Measurements from ENCODE around the gene GNAQ. TPM values are rescaled to one million over a fixed set of nuclear protein-coding genes. Genes with fewer than 3 reads are reported as not detected.
"Not testable (repeated sequence)": the region's sequence is repeated elsewhere in the genome, so short reads cannot be mapped to it uniquely, and the experiment has no call there.

The GNAQ gene
- total and polyA plus RNA-seq, 4 donors: 21.9 to 84.2 (median 53.1) TPM

DNA sequence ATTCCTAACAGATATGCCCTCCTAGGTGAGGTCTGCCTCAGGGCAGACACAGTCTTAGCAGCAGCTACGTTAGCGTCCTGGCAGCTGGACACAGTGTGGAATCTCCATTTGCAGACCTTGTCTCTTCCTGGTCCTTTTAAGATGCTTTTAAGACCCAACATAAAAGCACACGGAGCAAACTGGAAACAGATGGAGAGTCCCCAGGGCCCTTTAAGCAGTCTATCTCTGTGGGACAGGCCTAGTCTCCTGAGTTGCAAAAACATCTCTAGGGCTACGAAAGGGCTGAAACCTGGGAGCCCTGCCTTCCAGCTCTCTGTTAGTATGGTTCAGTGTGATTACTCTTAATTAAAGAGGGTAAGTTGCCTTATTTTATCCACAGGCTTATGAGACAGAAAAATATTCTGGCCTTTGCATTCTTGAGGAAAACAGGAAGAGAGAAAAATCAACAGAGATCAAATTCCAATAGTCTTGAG lies 317.5 kb downstream of the GNAQ start:
- DNase-seq (no peak), ATAC-seq (ENCODE audit: low FRiP score) (no peak)
- H3K4me1 ChIP-seq (ENCODE audit: control insufficient read depth in 1 of 2, insufficient read depth in 2 of 2, low read length in 2 of 2): no peaks in the 10 kb centered on the region
- no peaks in the 10 kb centered on the region for H3K9me3 ChIP-seq (ENCODE audit: control insufficient read depth, low read length)
- no peaks in the 10 kb centered on the region for H3K27me3 ChIP-seq (ENCODE audit: control insufficient read depth in 1 of 2, insufficient read depth in 2 of 2, low read length in 1 of 2)
- H3K36me3 ChIP-seq (ENCODE audit: control insufficient read depth in 1 of 2, insufficient read depth in 2 of 2, low read length in 1 of 2): no peaks in the 10 kb centered on the region
- peak overlapping the region in 1 of 2 donors; percentile 31 for H3K27ac ChIP-seq (ENCODE audit: low read depth in 1 of 2, low read length in 2 of 2)
- WGBS, 2 donors: 34 to 38% methylated on average over 4 of the region's 4 CpGs
- intact Hi-C loops (cut with DNase I): no loop called here
- H3K4me3 ChIP-seq (ENCODE audit: low read length in 2 of 2): no peak overlapping the region

DNA sequence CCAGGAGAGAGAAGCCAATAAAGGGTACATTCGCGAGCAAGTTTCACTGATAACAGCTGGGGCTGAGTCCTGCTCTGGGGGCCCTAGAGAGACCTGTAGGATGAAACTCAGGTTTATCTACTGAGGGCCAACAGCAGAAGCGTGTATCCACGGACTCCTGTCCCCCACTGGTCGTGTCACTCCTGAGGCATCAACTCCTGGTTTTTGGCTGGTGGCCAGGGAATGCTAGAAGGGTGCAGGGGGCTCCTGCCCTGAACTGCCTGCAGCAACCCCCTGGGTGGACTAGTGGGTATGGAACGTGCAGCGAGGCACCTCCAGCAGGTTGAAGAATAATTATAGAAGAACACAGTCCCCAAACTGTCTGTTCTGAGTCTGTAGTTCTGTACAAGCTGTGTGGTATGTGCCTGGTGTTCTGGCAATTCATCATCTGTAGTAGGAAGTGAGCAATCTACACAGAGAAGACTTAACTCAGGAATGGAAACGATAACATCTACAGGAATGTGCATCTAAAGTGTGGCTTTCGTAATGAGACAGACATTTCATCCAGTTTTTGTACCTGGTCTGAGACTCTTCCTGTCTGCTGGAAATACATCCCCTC lies 319.0 kb downstream of the GNAQ start:
- ATAC-seq (ENCODE audit: low FRiP score) (no peak), DNase-seq (no peak)
- intact Hi-C loops (cut with DNase I): no loop called here
- no peaks in the 10 kb centered on the region for H3K9me3 ChIP-seq (ENCODE audit: control insufficient read depth, low read length)
- H3K4me3 ChIP-seq (ENCODE audit: low read length in 2 of 2): no peak overlapping the region
- H3K4me1 ChIP-seq (ENCODE audit: control insufficient read depth in 1 of 2, insufficient read depth in 2 of 2, low read length in 2 of 2): peaks cover 0 to 3% of the 10 kb centered on the region in 2 donors
- no peaks in the 10 kb centered on the region for H3K36me3 ChIP-seq (ENCODE audit: control insufficient read depth in 1 of 2, insufficient read depth in 2 of 2, low read length in 1 of 2)
- WGBS, 2 donors: 42 to 44% methylated on average over 9 of the region's 9 CpGs
- no peaks in the 10 kb centered on the region for H3K27me3 ChIP-seq (ENCODE audit: control insufficient read depth in 1 of 2, insufficient read depth in 2 of 2, low read length in 1 of 2)
- H3K27ac ChIP-seq (ENCODE audit: low read depth in 1 of 2, low read length in 2 of 2): peak overlapping the region in 1 of 2 donors; percentile 4

DNA sequence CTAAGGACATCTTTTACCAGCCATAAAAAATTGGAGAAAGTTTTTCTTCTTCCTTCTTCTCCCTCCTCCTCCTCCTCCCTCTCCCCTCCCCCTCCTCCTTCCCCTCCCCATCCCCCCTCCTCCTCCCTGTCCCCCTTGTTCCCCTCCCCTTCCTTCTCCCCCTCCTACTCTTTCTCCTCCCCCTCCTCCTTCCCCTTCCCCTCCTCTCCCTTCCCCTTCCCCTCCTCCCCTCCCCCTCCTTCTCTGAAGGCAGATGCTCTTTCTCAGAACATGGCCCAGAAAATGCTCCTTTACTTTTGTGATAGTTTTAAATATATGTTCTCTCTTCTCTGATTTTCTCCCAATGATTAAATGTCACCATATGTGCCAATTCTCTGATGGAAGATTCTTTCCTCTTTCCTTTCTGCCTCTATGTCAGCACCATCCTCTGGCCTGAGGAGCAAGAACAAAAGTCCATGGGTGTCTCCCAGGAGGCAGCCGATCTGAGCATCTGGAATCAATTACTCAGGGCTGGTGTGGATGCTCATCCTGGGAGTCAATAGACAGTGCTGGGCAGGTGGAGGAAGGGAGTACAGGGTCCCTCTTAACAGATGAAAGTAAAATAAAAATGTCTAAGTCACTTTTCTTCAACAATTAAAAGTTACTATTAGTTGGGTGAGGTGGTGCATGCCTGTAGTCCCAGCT lies 320.5 kb downstream of the GNAQ start:
- ATAC-seq (ENCODE audit: low FRiP score): no peak
- no peak for DNase-seq
- H3K9me3 ChIP-seq (ENCODE audit: control insufficient read depth, low read length): no peaks in the 10 kb centered on the region
- 88 to 95% methylated on average over 1 of the region's 1 CpG for WGBS, 2 donors
- no peaks in the 10 kb centered on the region for H3K36me3 ChIP-seq (ENCODE audit: control insufficient read depth in 1 of 2, insufficient read depth in 2 of 2, low read length in 1 of 2)
- peaks cover 0 to 3% of the 10 kb centered on the region in 2 donors for H3K4me1 ChIP-seq (ENCODE audit: control insufficient read depth in 1 of 2, insufficient read depth in 2 of 2, low read length in 2 of 2)
- H3K27me3 ChIP-seq (ENCODE audit: control insufficient read depth in 1 of 2, insufficient read depth in 2 of 2, low read length in 1 of 2): no peaks in the 10 kb centered on the region
- intact Hi-C loops (cut with DNase I): no loop called here
- no peak overlapping the region for H3K4me3 ChIP-seq (ENCODE audit: low read length in 2 of 2)
- H3K27ac ChIP-seq (ENCODE audit: low read depth in 1 of 2, low read length in 2 of 2): no peak overlapping the region

DNA sequence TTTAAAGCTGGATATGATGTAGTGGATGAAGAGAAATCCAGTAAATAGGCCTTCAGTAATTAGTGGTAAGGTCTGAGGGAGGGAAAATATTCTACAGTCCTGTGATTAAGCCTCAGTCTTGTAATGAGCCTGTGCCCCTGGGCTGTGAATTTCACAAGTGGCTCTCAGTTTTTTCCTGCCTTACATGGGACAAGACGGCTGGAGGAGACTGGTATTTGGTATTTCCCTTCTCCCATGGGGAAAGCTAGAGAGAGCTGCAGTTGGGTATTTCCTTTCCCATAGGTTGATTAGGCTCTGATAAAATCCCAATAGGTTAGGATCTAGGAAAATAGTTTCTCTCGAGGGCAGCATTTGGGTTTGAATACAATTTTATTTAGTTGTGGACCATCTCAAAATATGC lies 321.3 kb downstream of the GNAQ start:
- DNase-seq (no peak), ATAC-seq (ENCODE audit: low FRiP score) (no peak)
- H3K9me3 ChIP-seq (ENCODE audit: control insufficient read depth, low read length): no peaks in the 10 kb centered on the region
- H3K36me3 ChIP-seq (ENCODE audit: control insufficient read depth in 1 of 2, insufficient read depth in 2 of 2, low read length in 1 of 2): no peaks in the 10 kb centered on the region
- 54 to 71% methylated on average over 2 of the region's 2 CpGs for WGBS, 2 donors
- intact Hi-C loops (cut with DNase I): no loop called here
- H3K4me3 ChIP-seq (ENCODE audit: low read length in 2 of 2): no peak overlapping the region
- H3K4me1 ChIP-seq (ENCODE audit: control insufficient read depth in 1 of 2, insufficient read depth in 2 of 2, low read length in 2 of 2): peaks cover 0 to 3% of the 10 kb centered on the region in 2 donors
- H3K27ac ChIP-seq (ENCODE audit: low read depth in 1 of 2, low read length in 2 of 2): no peak overlapping the region
- no peaks in the 10 kb centered on the region for H3K27me3 ChIP-seq (ENCODE audit: control insufficient read depth in 1 of 2, insufficient read depth in 2 of 2, low read length in 1 of 2)

DNA sequence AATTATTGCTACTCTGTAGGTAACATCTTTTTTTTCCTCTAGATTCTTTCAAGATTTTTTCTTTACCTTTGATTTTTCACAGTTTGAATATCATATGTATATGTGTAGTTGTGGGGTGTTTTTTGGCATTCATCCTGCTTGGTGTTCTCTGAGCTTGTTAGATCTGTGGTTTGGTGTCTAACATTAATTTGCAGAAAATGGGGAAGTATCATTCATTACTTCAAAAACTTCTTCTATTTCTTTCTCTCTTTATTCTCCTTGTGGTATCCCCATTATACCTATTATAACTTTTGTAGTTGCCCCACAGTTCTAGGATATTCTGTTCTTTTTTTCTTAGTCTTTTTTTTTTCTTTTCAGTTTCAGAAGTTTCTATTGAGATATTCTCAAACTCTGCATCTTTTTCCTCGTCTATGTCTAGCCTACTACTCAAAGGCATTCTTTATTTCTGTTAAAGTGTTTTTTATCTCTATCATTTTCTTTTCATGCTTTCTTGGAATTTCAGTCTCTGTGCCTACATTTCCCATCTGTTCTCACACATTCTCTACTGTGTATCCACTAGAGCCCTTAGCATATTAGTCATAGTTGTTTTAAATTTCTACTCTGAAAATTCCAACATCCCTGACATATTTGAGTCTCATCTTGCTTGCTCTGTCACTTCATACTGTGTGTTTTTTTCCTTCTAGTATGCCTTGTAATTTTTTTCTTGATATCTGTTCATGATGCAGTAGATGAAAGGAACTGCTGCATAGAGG lies 323.4 kb downstream of the GNAQ start:
- intact Hi-C loops (cut with DNase I): no loop called here

DNA sequence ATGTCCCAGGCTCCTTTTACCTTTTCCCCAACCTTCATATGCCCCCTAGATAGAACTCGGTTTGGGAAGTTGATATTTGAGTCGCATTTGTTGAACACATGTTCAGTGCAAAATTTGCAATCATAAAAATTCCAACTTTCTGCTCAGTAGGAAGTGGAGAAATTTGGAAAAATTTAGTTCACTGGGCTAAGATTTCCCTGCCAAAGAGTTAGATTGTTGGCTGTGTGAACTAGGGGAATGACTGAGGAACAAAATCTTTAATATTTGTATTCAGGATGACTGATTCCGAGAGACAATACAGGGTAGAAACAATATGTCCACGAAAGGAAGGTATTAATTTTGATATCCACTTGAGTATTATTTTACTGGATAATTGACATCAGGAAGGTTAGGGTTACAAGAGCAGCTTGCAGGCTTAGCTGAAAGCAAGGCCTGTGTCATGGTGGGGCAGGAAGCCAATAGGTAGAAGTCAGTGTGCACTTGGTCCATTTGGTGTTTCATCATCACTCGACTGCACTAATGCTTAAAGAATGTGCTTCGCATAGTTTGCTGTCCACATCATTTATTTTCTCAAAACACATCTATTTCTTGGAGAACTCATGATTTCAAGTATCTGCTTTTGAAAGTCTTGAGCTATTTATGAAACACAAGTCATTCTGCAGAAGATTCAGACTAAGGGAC lies 324.1 kb downstream of the GNAQ start:
- WGBS, 2 donors: 22 to 26% methylated on average over 6 of the region's 6 CpGs
- Histone ChIP-seq H3K4me3 (ENCODE audit: low read length in 2 of 2) (no peak overlapping the region), H3K4me1 (ENCODE audit: control insufficient read depth in 1 of 2, insufficient read depth in 2 of 2, low read length in 2 of 2) (peaks cover 0 to 3% of the 10 kb centered on the region in 2 donors), H3K27me3 (ENCODE audit: control insufficient read depth in 1 of 2, insufficient read depth in 2 of 2, low read length in 1 of 2) (no peaks in the 10 kb centered on the region), H3K9me3 (ENCODE audit: control insufficient read depth, low read length) (no peaks in the 10 kb centered on the region), H3K27ac (ENCODE audit: low read depth in 1 of 2, low read length in 2 of 2) (peak overlapping the region in 1 of 2 donors; percentile 25), H3K36me3 (ENCODE audit: control insufficient read depth in 1 of 2, insufficient read depth in 2 of 2, low read length in 1 of 2) (no peaks in the 10 kb centered on the region)
- intact Hi-C loops (cut with DNase I): no loop called here
- ATAC-seq (ENCODE audit: low FRiP score) (peak; percentile 94), DNase-seq (peak; percentile 85 to 88)

More for the DNA sequence above, 323.4 kb downstream of the GNAQ start:
- DNase-seq (no peak), ATAC-seq (ENCODE audit: low FRiP score) (no peak)
- WGBS, 2 donors: 34 to 44% methylated on average over 1 of the region's 1 CpG
- Histone ChIP-seq H3K27ac (ENCODE audit: low read depth in 1 of 2, low read length in 2 of 2) (no peak overlapping the region), H3K27me3 (ENCODE audit: control insufficient read depth in 1 of 2, insufficient read depth in 2 of 2, low read length in 1 of 2) (no peaks in the 10 kb centered on the region), H3K9me3 (ENCODE audit: control insufficient read depth, low read length) (no peaks in the 10 kb centered on the region), H3K36me3 (ENCODE audit: control insufficient read depth in 1 of 2, insufficient read depth in 2 of 2, low read length in 1 of 2) (no peaks in the 10 kb centered on the region), H3K4me3 (ENCODE audit: low read length in 2 of 2) (no peak overlapping the region), H3K4me1 (ENCODE audit: control insufficient read depth in 1 of 2, insufficient read depth in 2 of 2, low read length in 2 of 2) (peaks cover 0 to 3% of the 10 kb centered on the region in 2 donors)

DNA sequence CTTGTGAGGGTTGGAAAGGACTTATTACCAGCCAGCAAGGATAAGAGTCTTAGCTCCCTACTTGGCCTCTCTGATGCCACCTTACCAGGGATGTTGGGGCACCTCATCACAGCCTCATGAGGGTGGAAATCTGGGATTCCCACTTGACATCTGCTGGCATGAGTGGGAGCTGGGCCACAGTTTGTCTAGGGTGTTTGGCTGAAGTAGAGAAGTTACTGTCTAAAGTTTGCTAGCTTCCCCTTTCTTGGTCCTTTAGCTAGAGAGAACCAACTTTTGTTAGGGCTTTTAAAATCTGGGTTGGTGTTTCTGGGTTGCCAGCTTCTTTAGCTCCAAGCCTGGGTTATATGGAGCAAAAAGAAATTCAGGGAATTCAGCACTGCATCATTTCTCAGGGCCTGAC lies 326.0 kb downstream of the GNAQ start:
- no peak overlapping the region for H3K4me3 ChIP-seq (ENCODE audit: low read length in 2 of 2)
- H3K27me3 ChIP-seq (ENCODE audit: control insufficient read depth in 1 of 2, insufficient read depth in 2 of 2, low read length in 1 of 2): no peaks in the 10 kb centered on the region
- no peak for ATAC-seq (ENCODE audit: low FRiP score)
- no peaks in the 10 kb centered on the region for H3K9me3 ChIP-seq (ENCODE audit: control insufficient read depth, low read length)
- H3K4me1 ChIP-seq (ENCODE audit: control insufficient read depth in 1 of 2, insufficient read depth in 2 of 2, low read length in 2 of 2): peaks cover 0 to 3% of the 10 kb centered on the region in 2 donors
- H3K27ac ChIP-seq (ENCODE audit: low read depth in 1 of 2, low read length in 2 of 2): no peak overlapping the region
- DNase-seq: no peak
- intact Hi-C loops (cut with DNase I): no loop called here
- no peaks in the 10 kb centered on the region for H3K36me3 ChIP-seq (ENCODE audit: control insufficient read depth in 1 of 2, insufficient read depth in 2 of 2, low read length in 1 of 2)

DNA sequence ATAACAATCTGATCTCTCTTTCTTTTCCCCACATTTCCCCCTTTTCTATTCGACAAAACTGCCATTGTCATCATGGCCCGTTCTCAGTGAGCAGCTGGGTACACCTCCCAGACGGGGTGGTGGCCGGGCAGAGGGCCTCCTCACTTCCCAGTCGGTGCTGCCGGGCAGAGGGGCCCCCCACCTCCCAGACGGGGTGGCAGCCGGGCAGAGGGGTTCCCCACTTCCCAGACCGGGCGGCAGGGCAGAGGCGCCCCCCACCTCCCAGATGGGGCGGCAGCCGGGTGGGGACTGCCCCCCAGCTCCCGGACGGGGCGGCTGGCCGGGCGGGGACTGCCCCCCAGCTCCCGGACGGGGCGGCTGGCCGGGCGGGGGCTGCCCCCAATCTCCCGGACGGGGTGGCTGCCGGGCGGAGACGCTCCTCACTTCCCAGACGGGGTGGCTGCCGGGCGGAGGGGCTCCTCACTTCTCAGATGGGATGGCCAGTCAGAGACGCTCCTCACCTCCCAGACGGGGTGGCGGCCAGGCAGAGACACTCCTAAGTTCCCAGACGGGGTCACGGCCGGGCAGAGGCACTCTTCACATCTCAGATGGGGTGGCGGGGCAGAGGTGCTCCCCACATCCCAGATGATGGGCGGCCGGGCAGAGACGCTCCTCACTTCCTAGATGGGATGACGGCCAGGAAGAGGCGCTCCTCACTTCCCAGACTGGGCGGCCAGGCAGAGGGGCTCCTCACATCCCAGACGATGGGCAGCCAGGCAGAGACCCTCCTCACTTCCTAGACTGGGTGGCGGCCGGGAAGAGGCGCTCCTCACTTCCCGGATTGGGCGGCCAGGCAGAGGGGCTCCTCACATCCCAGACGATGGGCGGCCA lies 328.9 kb downstream of the GNAQ start:
- ATAC-seq (ENCODE audit: low FRiP score); intact Hi-C loops (cut with DNase I); H3K27me3 ChIP-seq (ENCODE audit: control insufficient read depth in 1 of 2, insufficient read depth in 2 of 2, low read length in 1 of 2); H3K4me3 ChIP-seq (ENCODE audit: low read length in 2 of 2); DNase-seq; H3K4me1 ChIP-seq (ENCODE audit: control insufficient read depth in 1 of 2, insufficient read depth in 2 of 2, low read length in 2 of 2); H3K27ac ChIP-seq (ENCODE audit: low read depth in 1 of 2, low read length in 2 of 2); H3K9me3 ChIP-seq (ENCODE audit: control insufficient read depth, low read length); H3K36me3 ChIP-seq (ENCODE audit: control insufficient read depth in 1 of 2, insufficient read depth in 2 of 2, low read length in 1 of 2): not testable (repeated sequence)
- WGBS, 2 donors: 95 to 97% methylated on average over 31 to 52 of the region's 52 CpGs
